Heart left ventricle (tissue), 16 donors: ENCODE data around the gene CYP26A1. TPM values are rescaled to one million over a fixed set of nuclear protein-coding genes. Genes with fewer than 3 reads are reported as not detected.

ENCODE experiments used
- ATAC-seq, 4 donors: fragments of 200-7000 bp; cut with Tn5 transposase; one replicate each; pipeline ENCODE4 v1.9.1; 2020 to 2022; ENCODE audit warnings: moderate library complexity in 4 of 4, mild to moderate bottlenecking in 3 of 4, moderate number of reproducible peaks in 1 of 4
- DNase-seq, 5 donors: peaks; one replicate each; pipeline ENCODE4 v3.0.0-alpha.2; 2020
- H3K27ac ChIP-seq, 12 donors: fragments of 200-600 bp; sonication (generic) in 4 of 12; one replicate each; pipeline versions ENCODE4 v1.5.0 to v1.8.0; 2016 to 2022; ENCODE audit warnings: mild to moderate bottlenecking in 2 of 12
- H3K27me3 ChIP-seq, 9 donors: fragments of 200-600 bp; sonication (generic) in 2 of 9; one replicate each; pipeline versions ENCODE4 v1.5.1 to v1.8.0; 2016 to 2022; ENCODE audit warnings: mild to moderate bottlenecking in 3 of 9
- H3K36me3 ChIP-seq, 9 donors: fragments of 200-600 bp; sonication (generic) in 2 of 9; one replicate each; pipeline versions ENCODE4 v1.5.0 to v1.8.0; 2018 to 2022; ENCODE audit warnings: mild to moderate bottlenecking in 2 of 9
- H3K4me1 ChIP-seq, 12 donors: fragments of 200-600 bp; sonication (generic) in 4 of 12; one replicate each; pipeline versions ENCODE4 v1.5.0 to v1.8.0; 2016 to 2022; ENCODE audit warnings: mild to moderate bottlenecking in 3 of 12
- H3K4me3 ChIP-seq, 12 donors: fragments of 200-600 bp; sonication (generic) in 4 of 12; one replicate each; pipeline versions ENCODE4 v1.5.0 to v1.8.0; 2017 to 2022; ENCODE audit warnings: mild to moderate bottlenecking in 9 of 12, moderate library complexity in 4 of 12
- H3K9me3 ChIP-seq, 12 donors: fragments of 200-600 bp; sonication (generic) in 4 of 12; one replicate each; pipeline versions ENCODE4 v1.5.0 to v1.8.0; 2016 to 2022; ENCODE audit warnings: mild to moderate bottlenecking in 1 of 12
- CTCF ChIP-seq, 12 donors: fragments of 200-600 bp; sonication (generic) in 4 of 12; IDR thresholded peaks; one replicate each; pipeline versions ENCODE4 v1.5.0 to v1.8.0; 2018 to 2022; ENCODE audit warnings: antibody characterized with exemption in 12 of 12, mild to moderate bottlenecking in 5 of 12
- POLR2A ChIP-seq, 2 donors: fragments of 450-650 bp; IDR thresholded peaks; one replicate each; pipeline ENCODE4 v1.6.1; 2017; ENCODE audit warnings: antibody characterized with exemption in 2 of 2, mild to moderate bottlenecking in 2 of 2, moderate library complexity in 2 of 2
- WGBS, 4 donors: extraction: QIAGEN DNeasy Blood & Tissue Kit in 2 of 4; methylation state at CpG; one replicate each; pipeline versions ENCODE4 v1.1.5 to v1.1.7; 2013 to 2018; 5-methylcytosine and 5-hydroxymethylcytosine counted together
- intact Hi-C, 10 donors: fragments of 100-400 bp; cut with DNase I; formaldehyde crosslinking; loops; one replicate each; pipeline versions ENCODE4 v1.11.1 to v1.14.2; 2022
- polyA plus RNA-seq, 2 donors: library from polyadenylated mRNA; stranded (reverse); fragments of 200-250 nt; gene quantifications; one replicate each; pipeline ENCODE4 v1.2.3, GENCODE V29; 2013
- total RNA-seq, 9 donors: library from RNA; depleted of rRNA in 2 of 9; stranded (reverse); fragments of >200 nt in 2 of 9; fragmentation: NEBNext Ultra II Directional in 3 of 9; extraction: Animal tissue kit (Norgen Biotek cat#: 25700) in 3 of 9; gene quantifications; one replicate each; pipeline versions ENCODE4 v1.1.0 to v1.2.4, GENCODE V29; 2016 to 2023
- donor health status: ischemic (EF 13 %, LVEDD 7.1; RV severe dilation, severe dysfunction).
- donor health status: healthy with polysubstance abuse.
- donor health status: DM: no; HTN: yes; CAD: no.
- donor health status: DM: no; HTN: no; CAD: no.
- donor health status: ischemic (EF 25% LVEDD 6.9; RV normal size, moderate dysfunction).
- donor health status: ischemic (EF 25% LVEDD 5.7; RV mildly dilated, moderate dysfunction).
- donor health status: healthy.
- donor health status: DM: yes; HTN: yes; CAD: no.
- donor health status: ischemic (EF 35%, LVEDD 5.7; RV mildly dilated, moderate dysfunction).
- donor health status: nonischemic (EF 11% LVEDD 7.7; RV severe dilation, severe dysfunction).
- donor health status: DM: yes; HTN: yes; CAD: no.
- donor health status: PGD.
- donor health status: ischemic (EF 29% LVEDD 5.4; RV normal size, mild dysfunction).
- donor health status: nonischemic (EF 23%, LVEDD 6.1; RV moderate dilation, normal function).

CYP26A1 gene
- total and polyA plus RNA-seq, 11 donors, result not detected

GRCh38 chr10:93059975-93060886, 13.5 kb upstream of the CYP26A1 start, which contains the start of gene CYP26C1:
Gene CYP26C1 (plus strand): TSS chr10:93060798. CDS start chr10:93061264, 466 bp downstream.
- TF ChIP-seq POLR2A (IDR thresholded peaks at IDR 0.05) (no peak), CTCF (IDR thresholded peaks at IDR 0.05) (no peak)
- Histone ChIP-seq H3K27me3 (peaks cover 17 to 77% (median 52%) of the 10 kb centered on the region in 9 donors), H3K4me3 (peak within 1 kb of the TSS in 2 of 12 donors; percentile 25 to 39), H3K4me1 (peaks cover 4 to 35% (median 21%) of the 10 kb centered on the region in 12 donors), H3K9me3 (no peaks in the 10 kb centered on the region), H3K36me3 (peaks cover 0 to 16% (median 4%) of the 10 kb centered on the region in 9 donors), H3K27ac (no peak within 1 kb of the TSS)
- intact Hi-C loops, result loop anchor here in 1 of 10 donors (10.0 kb wide), 1 partner anchor 455 kb away; no protein-coding TSS in a partner anchor
- WGBS, 4 donors, result 25 to 47% (median 37%) methylated on average over 54 to 67 of the region's 67 CpGs
- ATAC-seq, result no peak
- no peak for DNase-seq

DNA sequence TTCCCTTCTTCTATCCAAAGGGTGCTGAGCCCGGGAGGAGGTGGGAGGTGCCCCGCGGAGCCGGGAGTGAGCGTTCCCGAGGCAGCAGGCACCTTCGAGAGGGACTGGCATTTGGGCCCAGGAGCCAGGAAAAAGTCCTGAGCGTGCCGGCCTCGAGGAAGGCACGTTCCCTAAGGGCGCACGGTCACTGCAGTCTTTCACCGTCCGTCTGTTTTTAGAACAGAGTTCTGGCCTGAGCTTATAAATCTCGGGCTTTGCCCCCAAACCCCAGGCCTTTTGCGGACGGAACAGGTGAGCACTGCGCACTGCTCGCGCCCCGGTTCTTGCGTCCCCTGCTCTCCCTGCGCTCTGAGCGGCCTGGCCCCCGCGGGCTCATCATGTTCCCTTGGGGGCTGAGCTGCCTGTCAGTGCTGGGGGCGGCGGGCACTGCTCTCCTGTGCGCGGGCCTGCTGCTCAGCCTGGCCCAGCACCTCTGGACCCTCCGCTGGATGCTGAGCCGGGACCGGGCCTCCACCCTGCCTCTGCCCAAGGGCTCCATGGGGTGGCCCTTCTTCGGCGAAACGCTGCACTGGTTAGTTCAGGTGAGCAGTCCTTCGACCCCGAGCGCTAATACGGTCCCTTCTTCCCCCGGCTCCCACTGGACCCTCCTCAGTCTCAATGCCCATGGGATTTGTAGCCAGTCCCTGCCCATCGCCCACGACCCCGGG, 12.7 kb upstream of the CYP26A1 start:
- ATAC-seq (no peak), DNase-seq (no peak)
- H3K9me3 ChIP-seq, result no peaks in the 10 kb centered on the region
- no peak for TF ChIP-seq CTCF (IDR thresholded peaks at IDR 0.05)
- TF ChIP-seq POLR2A (IDR thresholded peaks at IDR 0.05), result no peak
- peaks cover 4 to 40% (median 21%) of the 10 kb centered on the region in 12 donors for H3K4me1 ChIP-seq
- no peak overlapping the region for H3K4me3 ChIP-seq
- peaks cover 25 to 85% (median 58%) of the 10 kb centered on the region in 9 donors for H3K27me3 ChIP-seq
- H3K36me3 ChIP-seq, result peaks cover 0 to 16% (median 4%) of the 10 kb centered on the region in 9 donors
- intact Hi-C loops, result loop anchor here in 1 of 10 donors (10.0 kb wide), 1 partner anchor 454 kb away; no protein-coding TSS in a partner anchor
- H3K27ac ChIP-seq, result no peak overlapping the region
- 21 to 54% (median 33%) methylated on average over 31 to 45 of the region's 45 CpGs for WGBS, 4 donors

GRCh38 chr10:93061594-93062513, 11.8 kb upstream of the CYP26A1 start:
- no peak for DNase-seq
- Histone ChIP-seq H3K27me3 (peaks cover 32 to 93% (median 66%) of the 10 kb centered on the region in 9 donors), H3K36me3 (peaks cover 0 to 16% (median 4%) of the 10 kb centered on the region in 9 donors), H3K27ac (no peak overlapping the region), H3K4me1 (peaks cover 4 to 44% (median 21%) of the 10 kb centered on the region in 12 donors), H3K4me3 (peak overlapping the region in 11 of 12 donors; percentile 18 to 48 (median 38)), H3K9me3 (no peaks in the 10 kb centered on the region)
- intact Hi-C loops, result loop anchor here in 1 of 10 donors (10.0 kb wide), 1 partner anchor 453 kb away; no protein-coding TSS in a partner anchor
- TF ChIP-seq CTCF (IDR thresholded peaks at IDR 0.05) (no peak), POLR2A (IDR thresholded peaks at IDR 0.05) (no peak)
- peak in 3 of 4 donors; percentile 13 to 48 (median 24) for ATAC-seq
- 4 to 14% (median 5%) methylated on average over 10 to 57 of the region's 57 CpGs for WGBS, 4 donors
